Measurements from ENCODE around the gene GALNS.

DNA sequence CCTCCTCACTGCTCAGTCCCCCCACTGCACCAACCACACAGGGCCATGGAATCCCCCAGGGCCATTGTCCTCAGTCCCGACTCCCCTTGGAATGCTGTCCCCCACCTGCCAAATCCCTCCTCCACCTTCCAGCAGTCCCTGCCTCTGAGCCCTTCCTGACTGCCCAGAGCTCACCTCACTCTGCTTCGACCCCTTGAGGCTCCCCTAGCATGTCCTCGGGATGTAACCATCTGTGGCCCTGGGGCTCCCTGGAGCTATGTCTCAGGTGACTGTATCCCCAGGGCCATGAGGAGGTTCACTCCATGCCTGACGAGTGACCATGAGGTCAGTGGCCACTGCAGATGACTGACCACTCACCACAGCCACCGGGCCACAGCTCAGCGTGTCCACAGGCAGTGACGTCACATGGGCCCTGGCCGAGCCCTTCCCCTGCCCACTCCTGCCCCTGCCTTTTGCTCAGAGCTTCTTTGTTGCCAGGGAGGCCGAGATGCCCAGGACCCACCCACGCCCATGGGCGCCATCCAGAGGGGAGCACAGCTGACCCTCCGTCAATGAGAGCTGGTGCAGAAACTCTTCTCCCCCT, 64.0 kb downstream of the GALNS start:
- TF ChIP-seq EP300 (conservative IDR thresholded peaks at IDR 0.05; ENCODE audit: poor library complexity, severe bottlenecking), result no peak
- TF ChIP-seq TAF1 (IDR thresholded peaks at IDR 0.05; ENCODE audit: low read depth), result no peak
- TF ChIP-seq, protein P1, sequence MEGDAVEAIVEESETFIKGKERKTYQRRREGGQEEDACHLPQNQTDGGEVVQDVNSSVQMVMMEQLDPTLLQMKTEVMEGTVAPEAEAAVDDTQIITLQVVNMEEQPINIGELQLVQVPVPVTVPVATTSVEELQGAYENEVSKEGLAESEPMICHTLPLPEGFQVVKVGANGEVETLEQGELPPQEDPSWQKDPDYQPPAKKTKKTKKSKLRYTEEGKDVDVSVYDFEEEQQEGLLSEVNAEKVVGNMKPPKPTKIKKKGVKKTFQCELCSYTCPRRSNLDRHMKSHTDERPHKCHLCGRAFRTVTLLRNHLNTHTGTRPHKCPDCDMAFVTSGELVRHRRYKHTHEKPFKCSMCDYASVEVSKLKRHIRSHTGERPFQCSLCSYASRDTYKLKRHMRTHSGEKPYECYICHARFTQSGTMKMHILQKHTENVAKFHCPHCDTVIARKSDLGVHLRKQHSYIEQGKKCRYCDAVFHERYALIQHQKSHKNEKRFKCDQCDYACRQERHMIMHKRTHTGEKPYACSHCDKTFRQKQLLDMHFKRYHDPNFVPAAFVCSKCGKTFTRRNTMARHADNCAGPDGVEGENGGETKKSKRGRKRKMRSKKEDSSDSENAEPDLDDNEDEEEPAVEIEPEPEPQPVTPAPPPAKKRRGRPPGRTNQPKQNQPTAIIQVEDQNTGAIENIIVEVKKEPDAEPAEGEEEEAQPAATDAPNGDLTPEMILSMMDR (IDR thresholded peaks at IDR 0.05; ENCODE audit: poor library complexity, severe bottlenecking), result no peak
- TF ChIP-seq EZH2 (IDR thresholded peaks at IDR 0.05; ENCODE audit: borderline replicate concordance, insufficient read depth, low read length, poor library complexity, severe bottlenecking), result no peak
- TF ChIP-seq POLR2AphosphoS5 (IDR thresholded peaks at IDR 0.05), result no peak
- TF ChIP-seq, protein P2, sequence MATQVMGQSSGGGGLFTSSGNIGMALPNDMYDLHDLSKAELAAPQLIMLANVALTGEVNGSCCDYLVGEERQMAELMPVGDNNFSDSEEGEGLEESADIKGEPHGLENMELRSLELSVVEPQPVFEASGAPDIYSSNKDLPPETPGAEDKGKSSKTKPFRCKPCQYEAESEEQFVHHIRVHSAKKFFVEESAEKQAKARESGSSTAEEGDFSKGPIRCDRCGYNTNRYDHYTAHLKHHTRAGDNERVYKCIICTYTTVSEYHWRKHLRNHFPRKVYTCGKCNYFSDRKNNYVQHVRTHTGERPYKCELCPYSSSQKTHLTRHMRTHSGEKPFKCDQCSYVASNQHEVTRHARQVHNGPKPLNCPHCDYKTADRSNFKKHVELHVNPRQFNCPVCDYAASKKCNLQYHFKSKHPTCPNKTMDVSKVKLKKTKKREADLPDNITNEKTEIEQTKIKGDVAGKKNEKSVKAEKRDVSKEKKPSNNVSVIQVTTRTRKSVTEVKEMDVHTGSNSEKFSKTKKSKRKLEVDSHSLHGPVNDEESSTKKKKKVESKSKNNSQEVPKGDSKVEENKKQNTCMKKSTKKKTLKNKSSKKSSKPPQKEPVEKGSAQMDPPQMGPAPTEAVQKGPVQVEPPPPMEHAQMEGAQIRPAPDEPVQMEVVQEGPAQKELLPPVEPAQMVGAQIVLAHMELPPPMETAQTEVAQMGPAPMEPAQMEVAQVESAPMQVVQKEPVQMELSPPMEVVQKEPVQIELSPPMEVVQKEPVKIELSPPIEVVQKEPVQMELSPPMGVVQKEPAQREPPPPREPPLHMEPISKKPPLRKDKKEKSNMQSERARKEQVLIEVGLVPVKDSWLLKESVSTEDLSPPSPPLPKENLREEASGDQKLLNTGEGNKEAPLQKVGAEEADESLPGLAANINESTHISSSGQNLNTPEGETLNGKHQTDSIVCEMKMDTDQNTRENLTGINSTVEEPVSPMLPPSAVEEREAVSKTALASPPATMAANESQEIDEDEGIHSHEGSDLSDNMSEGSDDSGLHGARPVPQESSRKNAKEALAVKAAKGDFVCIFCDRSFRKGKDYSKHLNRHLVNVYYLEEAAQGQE (IDR thresholded peaks at IDR 0.05; ENCODE audit: borderline replicate concordance), result no peak
